HG03457 (cell line): Measurements from ENCODE around the gene IFNL1.
"Not testable (repeated sequence)": the region's sequence is repeated elsewhere in the genome, so short reads cannot be mapped to it uniquely, and the experiment has no call there.

Experiments used
- ATAC-seq: cut with Tn5 transposase; IDR thresholded peaks from one replicate; pipeline ENCODE4 v1.9.1; 2021; ENCODE audit warnings: moderate number of reproducible peaks; ENCODE audit not compliant: unreplicated experiment

The IFNL1 gene

GRCh38 chr19:39296055-39296645, at the start of gene IFNL1:
Gene IFNL1, plus strand, starts transcription at chr19:39296407. Its CDS starts 15 bp downstream, at chr19:39296422.
- ATAC-seq, result no peak

- no peak for ATAC-seq
Measured at GRCh38 chr19:39246951-39247669, 49.1 kb upstream of the IFNL1 start.

- ATAC-seq, result no peak
Measured at GRCh38 chr19:39247701-39248664, 48.2 kb upstream of the IFNL1 start.

- no peak for ATAC-seq
Measured at GRCh38 chr19:39248806-39249205, 47.4 kb upstream of the IFNL1 start, which contains the start of gene IFNL4. Gene IFNL4, minus strand, starts transcription at chr19:39248856.

- ATAC-seq, result no peak
Measured at GRCh38 chr19:39251081-39251480, 45.1 kb upstream of the IFNL1 start.

GRCh38 chr19:39251846-39252245, 44.4 kb upstream of the IFNL1 start:
- ATAC-seq, result no peak

GRCh38 chr19:39252458-39252857, 43.7 kb upstream of the IFNL1 start:
- ATAC-seq, result no peak

- no peak for ATAC-seq
Measured at GRCh38 chr19:39253374-39254149, 42.6 kb upstream of the IFNL1 start.

- no peak for ATAC-seq
Measured at GRCh38 chr19:39254531-39255345, 41.5 kb upstream of the IFNL1 start.

GRCh38 chr19:39257227-39257626, 39.0 kb upstream of the IFNL1 start:
- ATAC-seq, result no peak

DNA sequence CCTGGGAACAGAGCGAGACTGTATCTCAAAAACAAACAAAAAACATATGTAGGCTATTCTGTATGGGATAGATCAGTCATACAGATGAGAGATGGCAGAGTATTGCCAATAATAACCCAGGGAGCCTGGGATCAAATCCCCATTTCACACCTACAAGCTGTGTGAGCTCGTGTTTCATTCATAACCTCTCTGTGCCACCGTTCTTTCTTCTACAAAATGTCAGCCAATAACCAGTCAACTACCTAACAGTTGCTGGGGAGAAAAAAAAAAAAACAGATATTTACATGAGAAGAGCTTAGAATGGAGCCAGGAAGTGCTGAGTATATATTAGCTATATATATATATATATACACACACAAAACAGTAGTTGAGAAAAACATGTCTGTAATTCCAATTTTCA, 34.5 kb upstream of the IFNL1 start:
- ATAC-seq, result no peak

DNA sequence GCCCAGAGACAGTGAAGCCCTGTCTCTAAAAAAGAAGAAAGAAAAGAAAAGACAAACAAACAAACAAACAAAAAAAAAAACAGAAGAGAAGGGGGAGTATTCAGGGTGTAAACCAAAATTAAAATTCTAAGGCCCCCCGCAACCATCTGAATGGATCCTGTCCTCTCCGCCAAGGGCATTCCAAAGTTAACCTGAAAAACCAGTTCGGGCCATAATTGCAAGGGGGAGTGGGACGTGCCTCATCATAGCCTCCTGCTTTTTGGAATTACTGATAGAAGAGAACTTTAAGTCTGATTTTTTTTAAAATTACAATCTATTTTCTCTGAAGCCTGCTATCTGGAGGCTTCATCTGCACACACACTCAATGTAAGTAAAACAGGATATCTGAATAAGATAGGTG, 33.7 kb upstream of the IFNL1 start:
- no peak for ATAC-seq

- ATAC-seq, result no peak
Measured at GRCh38 chr19:39263912-39264305, 32.3 kb upstream of the IFNL1 start.

DNA sequence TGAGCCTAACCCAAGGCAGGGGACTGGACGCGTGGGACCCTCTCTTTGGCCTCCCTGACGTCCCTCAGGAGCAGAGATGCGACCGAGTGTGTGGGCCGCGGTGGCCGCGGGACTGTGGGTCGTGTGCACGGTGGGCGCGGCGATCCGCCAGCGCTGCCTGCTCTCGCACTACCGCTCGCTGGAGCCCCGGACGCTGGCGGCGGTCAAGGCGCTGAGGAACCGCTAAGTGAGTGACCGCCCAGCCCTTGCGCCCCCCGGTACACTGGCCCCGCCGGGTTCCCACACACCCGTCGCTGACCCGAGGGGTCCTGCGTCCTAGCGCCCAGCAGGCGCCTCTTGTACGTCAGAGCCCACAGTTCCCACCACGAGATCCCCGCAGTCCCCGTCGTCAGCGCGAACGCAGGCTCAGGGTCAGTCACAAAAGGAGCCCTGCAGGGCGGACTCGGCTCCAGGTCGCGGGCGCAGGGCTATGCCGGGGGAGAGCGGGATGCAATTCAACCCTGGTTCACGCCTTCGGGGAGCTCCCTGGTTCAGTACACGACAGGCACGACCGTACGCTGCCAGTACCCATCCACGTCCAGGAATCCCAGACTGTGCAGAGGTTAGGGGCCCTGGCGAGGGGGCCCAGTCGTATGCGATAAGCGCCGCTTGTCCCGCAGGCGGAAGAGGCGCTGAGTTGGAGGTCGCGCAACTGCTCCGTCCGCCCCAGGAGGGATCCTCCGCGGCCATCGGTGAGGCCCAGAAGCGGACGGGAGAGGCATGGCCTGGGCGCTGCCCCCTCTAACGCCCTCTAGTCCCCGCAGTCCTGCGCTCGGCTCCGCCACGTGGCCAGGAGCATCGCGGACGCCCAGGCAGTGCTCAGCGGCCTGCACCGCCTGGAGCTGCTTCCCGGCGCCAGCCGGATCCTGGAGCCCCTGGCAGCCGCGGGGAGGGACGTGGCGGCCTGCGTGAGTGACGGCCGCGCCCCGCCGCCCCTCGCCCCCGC, 31.6 kb upstream of the IFNL1 start:
- ATAC-seq, result no peak

DNA sequence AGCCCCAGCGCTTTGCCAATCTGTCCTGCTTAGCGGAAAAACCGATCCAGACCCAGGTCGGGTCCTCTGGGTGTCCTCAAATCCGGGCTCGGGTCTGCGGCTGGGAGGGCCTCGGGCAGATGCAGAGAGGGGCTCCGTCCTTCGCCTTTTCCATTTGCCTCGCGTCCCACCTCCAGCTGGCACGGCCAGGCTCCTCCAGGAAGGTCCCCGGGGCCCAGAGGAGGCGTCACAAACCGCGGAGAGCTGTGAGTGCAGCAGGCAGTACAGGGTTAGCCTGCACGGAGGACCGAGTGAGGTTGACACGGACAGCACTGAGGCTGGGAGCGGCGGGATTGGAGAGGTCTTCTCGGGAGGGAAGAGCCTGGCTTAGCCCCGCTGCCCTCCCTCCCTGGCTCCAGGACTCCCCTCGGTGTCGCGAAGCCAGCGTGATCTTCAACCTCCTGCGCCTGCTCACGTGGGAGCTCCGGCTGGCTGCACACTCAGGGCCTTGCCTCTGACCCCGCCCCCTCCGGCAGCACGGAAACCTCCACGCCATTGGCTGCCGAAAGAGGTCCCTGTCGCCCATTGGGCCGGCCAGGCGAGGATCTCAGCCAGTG, 30.8 kb upstream of the IFNL1 start:
- ATAC-seq, result no peak

GRCh38 chr19:39268085-39268484, 28.1 kb upstream of the IFNL1 start, which contains the start of gene IFNL2:
Gene IFNL2, plus strand, starts transcription at chr19:39268396. Its CDS starts 173 bp downstream, at chr19:39268569.
- not testable (repeated sequence) for ATAC-seq

- not testable (repeated sequence) for ATAC-seq
Measured at GRCh38 chr19:39268531-39269223, 27.5 kb upstream of the IFNL1 start.

DNA sequence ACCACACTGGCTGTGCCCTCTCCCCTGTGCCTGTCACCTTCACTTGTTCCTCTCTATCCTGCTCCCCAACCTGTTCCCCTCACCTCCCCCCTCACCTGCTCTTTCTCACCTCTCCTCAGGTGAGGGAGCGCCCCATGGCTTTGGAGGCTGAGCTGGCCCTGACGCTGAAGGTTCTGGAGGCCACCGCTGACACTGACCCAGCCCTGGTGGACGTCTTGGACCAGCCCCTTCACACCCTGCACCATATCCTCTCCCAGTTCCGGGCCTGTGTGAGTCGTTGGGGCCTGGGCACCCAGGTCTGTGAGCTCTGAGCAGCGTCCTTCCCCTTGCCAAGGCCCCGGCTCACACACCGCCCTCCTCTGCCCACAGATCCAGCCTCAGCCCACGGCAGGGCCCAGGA, 26.8 kb upstream of the IFNL1 start:
- ATAC-seq, result not testable (repeated sequence)
